Uterus (tissue), 4 donors: ENCODE data around the gene CYB561. TPM values are rescaled to one million over a fixed set of nuclear protein-coding genes. Genes with fewer than 3 reads are reported as not detected.

Experiments
- DNase-seq, 2 donors: peaks; one replicate each; pipeline ENCODE4 v3.0.0-alpha.2; 2019 to 2020
- H3K27ac ChIP-seq, 2 donors: fragments of 200-600 bp; sonication (generic); 1 replicate in 1 of 2; 2 replicates in 1 of 2; pipeline ENCODE4 v1.5.1; 2016 to 2018
- H3K27me3 ChIP-seq, 2 donors: fragments of 200-600 bp; sonication (generic); one replicate each; pipeline ENCODE4 v1.5.1; 2018 to 2019; ENCODE audit warnings: control low read depth in 1 of 2
- H3K36me3 ChIP-seq, 2 donors: fragments of 200-600 bp; sonication (generic); one replicate each; pipeline ENCODE4 v1.5.1; 2019; ENCODE audit warnings: control low read depth in 1 of 2
- H3K4me1 ChIP-seq, 2 donors: fragments of 200-600 bp; sonication (generic); one replicate each; pipeline ENCODE4 v1.5.1; 2018 to 2019; ENCODE audit warnings: control low read depth in 1 of 2
- H3K4me3 ChIP-seq, 2 donors: fragments of 200-600 bp; sonication (generic); 1 replicate in 1 of 2; 2 replicates in 1 of 2; pipeline ENCODE4 v1.5.1; 2018 to 2019; ENCODE audit warnings: mild to moderate bottlenecking in 1 of 2
- H3K9me3 ChIP-seq, 2 donors: fragments of 200-600 bp; sonication (generic); one replicate each; pipeline ENCODE4 v1.5.1; 2019; ENCODE audit warnings: control low read depth in 1 of 2
- POLR2A ChIP-seq, 2 donors: fragments of 450-650 bp; IDR thresholded peaks; one replicate each; pipeline ENCODE4 v1.6.1; 2016; ENCODE audit warnings: antibody characterized with exemption in 2 of 2, mild to moderate bottlenecking in 1 of 2, moderate library complexity in 1 of 2
- intact Hi-C: fragments of 100-400 bp; cut with DNase I; formaldehyde crosslinking; loops from one replicate; pipeline ENCODE4 v1.15.1; 2023; ENCODE audit warnings: low total_unique reads
- total RNA-seq, 4 donors: library from RNA; depleted of rRNA in 3 of 4; stranded (reverse); fragments of >200 nt in 3 of 4; gene quantifications; one replicate each; pipeline versions ENCODE4 v1.1.0 to v1.2.4, GENCODE V29; 2014 to 2023
- TF ChIP-seq, protein P1 (sequence below), 4 experiments: fragments of 200-600 bp in 2 of 4; fragments of 450-650 bp in 2 of 4; sonication (generic) in 2 of 4; IDR thresholded peaks; one replicate each; pipeline ENCODE4 v1.5.1; 2016 to 2019; ENCODE audit warnings: antibody characterized with exemption in 4 of 4, mild to moderate bottlenecking in 2 of 4, moderate library complexity in 1 of 4
- donor health status: DM: yes; HTN: yes; CAD: no.

The CYB561 gene
- total RNA-seq, 4 donors from 2014 or later: 15.0 to 19.5 (median 16.5) TPM

DNA sequence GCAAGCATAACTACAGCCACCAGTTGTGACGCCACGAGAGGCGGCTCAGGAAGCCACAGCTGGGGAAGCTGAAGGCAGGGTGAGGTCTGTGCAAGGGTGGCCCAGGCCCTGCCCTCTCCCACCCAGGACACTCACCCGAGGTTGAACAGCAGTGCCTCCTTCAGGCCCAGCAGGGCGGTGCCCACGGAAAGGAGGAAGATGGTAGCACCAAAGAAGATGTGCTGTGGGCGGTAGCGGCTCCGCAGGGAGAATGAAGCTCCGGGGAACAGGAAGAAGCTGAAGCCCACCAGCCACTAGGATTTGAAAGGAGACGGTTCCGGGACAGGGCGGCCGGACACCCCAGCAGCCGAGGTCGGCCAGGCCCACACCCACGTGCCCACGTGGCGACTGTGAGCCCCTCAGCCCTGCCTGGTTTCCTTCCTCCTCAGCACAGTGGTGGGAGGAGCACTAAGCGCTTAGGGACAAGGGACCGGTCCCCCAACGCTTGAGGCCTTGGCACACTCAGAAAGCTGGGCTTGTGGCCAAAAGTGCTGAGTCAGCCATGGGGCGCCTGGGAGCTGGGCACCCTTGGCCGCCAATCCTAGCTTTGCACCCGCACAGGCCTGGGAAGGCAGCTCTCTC, 11.0 kb downstream of the CYB561 start:
- TF ChIP-seq, protein P1, sequence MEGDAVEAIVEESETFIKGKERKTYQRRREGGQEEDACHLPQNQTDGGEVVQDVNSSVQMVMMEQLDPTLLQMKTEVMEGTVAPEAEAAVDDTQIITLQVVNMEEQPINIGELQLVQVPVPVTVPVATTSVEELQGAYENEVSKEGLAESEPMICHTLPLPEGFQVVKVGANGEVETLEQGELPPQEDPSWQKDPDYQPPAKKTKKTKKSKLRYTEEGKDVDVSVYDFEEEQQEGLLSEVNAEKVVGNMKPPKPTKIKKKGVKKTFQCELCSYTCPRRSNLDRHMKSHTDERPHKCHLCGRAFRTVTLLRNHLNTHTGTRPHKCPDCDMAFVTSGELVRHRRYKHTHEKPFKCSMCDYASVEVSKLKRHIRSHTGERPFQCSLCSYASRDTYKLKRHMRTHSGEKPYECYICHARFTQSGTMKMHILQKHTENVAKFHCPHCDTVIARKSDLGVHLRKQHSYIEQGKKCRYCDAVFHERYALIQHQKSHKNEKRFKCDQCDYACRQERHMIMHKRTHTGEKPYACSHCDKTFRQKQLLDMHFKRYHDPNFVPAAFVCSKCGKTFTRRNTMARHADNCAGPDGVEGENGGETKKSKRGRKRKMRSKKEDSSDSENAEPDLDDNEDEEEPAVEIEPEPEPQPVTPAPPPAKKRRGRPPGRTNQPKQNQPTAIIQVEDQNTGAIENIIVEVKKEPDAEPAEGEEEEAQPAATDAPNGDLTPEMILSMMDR (IDR thresholded peaks at IDR 0.05): no peak
- no peak for TF ChIP-seq POLR2A (IDR thresholded peaks at IDR 0.05)
- peaks cover 0 to 4% of the 10 kb centered on the region in 2 donors for H3K4me1 ChIP-seq

DNA sequence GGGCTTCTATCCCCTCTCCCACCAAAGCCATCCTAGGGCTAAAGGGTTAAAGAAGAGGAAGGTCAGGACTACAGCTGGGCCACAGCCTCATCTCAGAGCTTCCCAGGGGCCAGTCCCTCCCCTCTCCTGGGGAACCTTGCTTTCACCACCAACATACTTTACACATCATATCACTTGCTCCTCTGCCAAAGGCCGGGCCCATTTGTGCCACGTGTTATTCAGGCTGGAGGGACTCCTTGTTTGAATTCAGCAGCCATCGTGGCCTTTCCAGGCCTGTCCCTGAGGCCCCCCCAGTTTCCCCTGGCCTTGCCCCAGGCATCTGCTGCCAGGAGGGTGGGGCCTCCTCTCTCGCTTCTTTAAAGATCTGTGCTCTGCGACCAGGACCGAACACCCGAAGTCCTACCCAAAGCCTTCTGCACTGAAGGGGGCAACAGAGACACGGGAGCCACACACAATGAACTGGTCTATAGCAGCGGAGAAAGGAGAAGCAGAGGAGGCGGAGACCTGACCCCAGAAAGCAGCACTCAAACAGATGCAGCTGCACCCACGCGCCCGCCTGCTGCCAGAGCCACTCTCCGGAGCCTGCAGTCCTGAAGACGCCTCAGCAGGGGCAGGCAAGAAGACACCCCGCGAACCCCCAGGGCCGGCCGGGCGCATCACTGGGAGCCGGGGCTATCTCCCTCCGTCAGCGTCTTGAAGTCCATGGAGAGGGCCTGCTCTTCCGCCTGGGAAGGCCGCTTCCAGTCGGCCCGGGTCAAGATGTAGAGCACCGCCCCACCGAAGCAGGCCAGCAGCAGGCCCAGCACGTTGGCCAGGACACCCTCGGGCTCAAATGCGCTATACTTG, 12.1 kb downstream of the CYB561 start:
- Histone ChIP-seq H3K36me3 (no peaks in the 10 kb centered on the region), H3K9me3 (no peaks in the 10 kb centered on the region), H3K4me1 (peaks cover 0 to 4% of the 10 kb centered on the region in 2 donors), H3K4me3 (no peak overlapping the region), H3K27ac (peak overlapping the region; percentile 56 to 81), H3K27me3 (no peaks in the 10 kb centered on the region)
- TF ChIP-seq POLR2A (IDR thresholded peaks at IDR 0.05): no peak
- TF ChIP-seq, protein P1 (IDR thresholded peaks at IDR 0.05): no peak
- peak; percentile 85 to 88 for DNase-seq
- intact Hi-C loops: no loop called here

More for the DNA sequence above, 11.0 kb downstream of the CYB561 start:
- Histone ChIP-seq H3K36me3 (no peaks in the 10 kb centered on the region), H3K27ac (peak overlapping the region in 1 of 2 donors; percentile 8), H3K4me3 (no peak overlapping the region), H3K27me3 (no peaks in the 10 kb centered on the region), H3K9me3 (no peaks in the 10 kb centered on the region)
- peak; percentile 50 to 54 for DNase-seq
- intact Hi-C loops: no loop called here

DNA sequence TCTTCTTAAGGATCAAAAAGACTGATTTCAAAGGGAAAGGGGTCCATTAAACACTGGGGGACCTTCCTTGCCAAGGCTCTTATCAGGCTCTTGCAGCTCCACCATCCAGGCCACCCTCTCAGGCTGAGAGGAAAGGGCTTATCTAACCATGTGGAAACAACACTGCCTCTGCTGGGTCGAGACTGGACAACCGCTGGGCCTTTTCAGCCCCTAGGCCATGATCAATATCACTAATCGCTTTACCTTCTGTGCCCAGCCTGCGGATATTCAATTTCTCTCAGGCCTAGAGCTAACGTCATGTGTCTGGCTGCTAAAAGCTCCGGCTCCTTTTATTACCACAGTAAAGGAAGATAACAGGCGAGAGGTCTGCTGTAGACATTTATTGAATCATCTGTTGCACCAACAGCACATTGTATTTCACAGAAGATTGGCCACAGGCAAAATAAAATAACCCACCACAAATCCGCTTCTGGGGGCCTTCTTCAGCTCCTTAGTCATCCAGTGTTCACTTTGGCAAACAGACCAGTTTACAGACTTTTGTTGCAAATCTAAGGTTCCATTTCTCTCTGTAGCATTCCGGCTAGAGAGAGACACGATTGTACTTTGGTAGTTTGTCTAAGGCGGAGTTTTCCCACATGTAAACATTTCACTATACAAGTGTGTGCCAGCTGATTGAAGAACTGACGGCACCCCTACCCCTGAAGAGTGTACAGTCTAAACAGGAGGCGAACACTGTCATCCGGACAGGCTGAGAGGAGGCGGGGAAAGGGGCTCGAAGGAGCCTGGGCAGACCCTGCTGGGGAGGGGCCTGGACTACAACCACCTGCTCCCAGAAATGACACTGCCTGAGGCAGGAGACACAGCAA, 13.9 kb downstream of the CYB561 start:
- DNase-seq: no peak
- peak overlapping the region; percentile 56 to 81 for H3K27ac ChIP-seq
- no peak for TF ChIP-seq POLR2A (IDR thresholded peaks at IDR 0.05)
- TF ChIP-seq, protein P1 (IDR thresholded peaks at IDR 0.05): no peak
- peaks cover 0 to 4% of the 10 kb centered on the region in 2 donors for H3K4me1 ChIP-seq
- no peaks in the 10 kb centered on the region for H3K27me3 ChIP-seq
- intact Hi-C loops: no loop called here
- H3K4me3 ChIP-seq: no peak overlapping the region
- no peaks in the 10 kb centered on the region for H3K9me3 ChIP-seq
- H3K36me3 ChIP-seq: no peaks in the 10 kb centered on the region

DNA sequence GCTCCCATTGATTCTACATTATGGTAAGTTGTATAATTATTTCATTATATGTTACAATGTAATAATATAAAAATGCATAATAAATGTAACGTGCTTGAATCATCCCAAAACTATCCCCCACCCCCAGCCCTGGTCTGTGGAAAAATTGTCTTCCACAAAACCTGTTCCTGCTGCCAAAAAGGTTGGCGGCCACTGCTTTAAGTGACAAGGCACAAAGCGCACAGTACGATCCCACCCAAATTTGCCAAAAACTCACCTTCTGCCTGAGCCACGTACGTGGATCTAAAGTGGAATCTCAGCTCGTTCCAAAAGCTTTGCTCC, 14.5 kb downstream of the CYB561 start:
- H3K36me3 ChIP-seq: no peaks in the 10 kb centered on the region
- no peak for DNase-seq
- no peak overlapping the region for H3K27ac ChIP-seq
- no peaks in the 10 kb centered on the region for H3K27me3 ChIP-seq
- no peak overlapping the region for H3K4me3 ChIP-seq
- intact Hi-C loops: no loop called here
- peaks cover 0 to 4% of the 10 kb centered on the region in 2 donors for H3K4me1 ChIP-seq
- H3K9me3 ChIP-seq: no peaks in the 10 kb centered on the region
- TF ChIP-seq POLR2A (IDR thresholded peaks at IDR 0.05): no peak
- TF ChIP-seq, protein P1 (IDR thresholded peaks at IDR 0.05): no peak
